HG02678 (cell line): Measurements from ENCODE around the gene MRPL9.

ENCODE experiments used
- ATAC-seq: cut with Tn5 transposase; IDR thresholded peaks from one replicate; pipeline ENCODE4 v1.9.1; 2021; ENCODE audit warnings: mild to moderate bottlenecking, moderate library complexity; ENCODE audit not compliant: unreplicated experiment

The MRPL9 gene

GRCh38 chr1:151762941-151763921 is at the start of gene MRPL9:
Gene MRPL9, minus strand, starts transcription at chr1:151763496. Its CDS starts 17 bp downstream, at chr1:151763479.
- ATAC-seq = peak; percentile 96

DNA sequence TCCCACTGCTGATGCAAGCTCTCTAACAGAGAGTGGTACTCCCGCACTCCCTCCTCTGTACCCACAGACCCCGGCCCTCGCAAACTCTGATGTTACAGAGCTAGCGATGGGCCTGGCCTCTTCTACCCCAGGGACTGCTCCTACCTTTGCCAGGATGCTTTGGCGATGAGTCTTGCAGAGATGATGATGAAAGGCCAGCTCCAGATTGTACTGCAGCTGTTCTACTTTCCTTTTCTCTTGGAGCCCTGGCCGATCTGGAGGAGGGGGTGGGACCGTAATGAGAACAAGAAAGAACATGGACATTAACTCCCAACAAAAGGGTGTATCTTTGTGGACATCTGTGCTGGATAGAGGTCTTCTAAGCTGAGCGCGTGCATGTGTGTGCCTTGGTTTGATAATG is 47.9 kb upstream of the MRPL9 start:
- ATAC-seq = no peak

GRCh38 chr1:151809985-151810556 is 46.8 kb upstream of the MRPL9 start:
- ATAC-seq = no peak

DNA sequence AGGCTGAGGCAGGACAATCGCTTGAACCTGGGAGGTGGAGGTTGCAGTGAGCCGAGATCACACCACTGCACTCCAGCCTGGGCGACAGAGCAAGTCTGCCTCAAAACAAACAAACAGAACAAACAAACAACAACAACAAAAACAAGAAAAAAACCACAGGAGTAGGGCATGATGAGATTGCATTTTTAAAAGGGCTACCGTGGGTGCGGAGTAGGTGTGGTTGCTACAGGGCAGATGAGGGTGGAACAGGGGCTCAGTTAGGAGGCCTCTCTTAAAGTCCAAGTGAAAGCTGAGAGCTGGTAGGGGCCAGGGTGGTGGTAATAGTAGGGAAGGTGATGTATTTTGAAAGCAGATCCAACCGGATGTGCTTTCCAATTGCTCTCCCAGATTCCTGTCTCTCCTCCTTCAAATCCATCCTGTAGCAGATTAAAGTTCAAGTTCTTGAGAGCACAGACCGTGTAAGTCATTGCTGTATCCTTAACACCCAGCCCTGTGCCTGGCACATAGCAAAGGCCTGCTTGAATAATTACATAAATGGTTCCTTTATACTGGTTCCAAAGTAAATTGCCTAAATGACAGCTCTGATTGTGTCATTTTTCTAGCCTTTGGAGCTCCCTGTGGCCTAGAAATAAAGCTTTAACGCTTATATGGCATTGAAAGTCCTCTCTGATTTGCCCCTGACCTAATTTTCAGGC is 46.1 kb upstream of the MRPL9 start:
- no peak for ATAC-seq

DNA sequence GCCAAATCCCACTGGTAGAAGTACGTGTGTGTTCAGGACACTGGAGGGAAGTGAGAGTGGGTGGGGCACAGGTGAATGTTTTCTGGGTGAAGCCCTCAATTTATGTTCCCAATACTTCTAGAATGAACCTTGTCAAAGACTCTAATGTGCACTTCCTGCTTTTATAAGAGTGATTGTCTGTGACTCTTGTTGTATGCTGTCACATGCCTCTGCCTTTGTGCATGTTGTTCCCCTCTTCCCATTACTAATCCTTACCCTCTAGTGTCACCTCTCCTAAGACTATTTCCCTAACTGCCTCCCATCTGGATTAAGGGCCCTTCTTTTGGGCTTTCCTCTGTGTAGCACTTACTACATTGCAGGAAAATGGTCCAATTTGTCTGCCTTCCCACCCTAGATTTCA is 44.5 kb upstream of the MRPL9 start:
- ATAC-seq = no peak

DNA sequence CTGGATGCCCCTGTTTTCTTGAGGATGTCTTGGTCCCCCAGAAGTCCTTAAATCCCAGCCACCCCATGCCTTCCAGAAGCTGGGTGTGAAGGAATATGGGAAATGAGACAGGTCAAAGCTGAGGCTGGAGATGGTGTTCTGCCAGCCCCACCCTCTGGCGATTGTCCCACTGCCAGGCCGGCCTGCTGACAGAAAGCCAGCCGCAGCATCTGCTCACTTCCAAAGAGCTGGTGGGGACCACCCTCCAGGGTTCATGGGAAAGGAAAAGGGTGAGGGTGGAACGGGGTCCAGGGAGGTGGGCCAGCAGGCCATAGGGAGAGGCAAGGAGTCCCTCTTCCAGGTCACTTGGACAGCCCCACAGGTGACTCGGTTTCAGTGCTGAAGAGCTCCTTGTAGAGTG is 43.8 kb upstream of the MRPL9 start:
- ATAC-seq = no peak

GRCh38 chr1:151806170-151806569 is 42.9 kb upstream of the MRPL9 start:
- ATAC-seq = no peak

DNA sequence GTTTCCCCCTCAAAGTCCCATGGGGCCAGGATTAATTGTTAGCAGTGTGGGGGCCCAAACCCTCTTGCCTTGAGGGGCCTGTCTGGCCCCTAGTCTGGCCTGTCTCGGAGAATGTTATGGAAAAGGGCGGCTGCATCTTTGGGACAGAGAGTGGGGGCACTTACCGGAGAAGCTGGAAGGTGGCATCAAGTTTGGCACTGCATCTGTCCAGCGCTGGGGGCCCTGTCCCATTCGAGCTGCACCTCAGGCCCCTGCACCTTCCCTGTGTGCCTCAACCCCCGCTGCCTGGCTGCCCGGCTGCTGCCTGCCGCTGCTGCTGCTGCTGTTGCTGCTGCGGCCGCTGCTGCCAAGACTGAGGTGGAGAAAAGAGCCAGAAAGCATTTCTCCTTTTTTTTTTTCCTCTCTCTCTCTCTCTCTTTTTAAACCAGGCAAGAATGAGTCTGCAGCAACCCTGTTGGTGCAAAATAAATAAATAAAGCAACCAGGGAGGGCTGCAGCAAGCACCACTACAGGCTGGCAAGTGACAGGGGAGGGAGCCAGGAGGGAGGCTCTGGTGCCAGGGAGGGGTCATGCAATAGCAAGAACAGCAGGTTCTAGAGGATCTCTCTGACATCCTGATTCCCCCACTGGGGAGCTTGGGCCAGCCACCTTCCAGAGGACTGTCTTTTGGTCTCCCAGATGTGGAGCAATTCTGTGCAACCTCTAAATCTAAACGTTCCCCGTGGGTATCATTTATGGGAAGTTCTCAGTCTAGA is 41.9 kb upstream of the MRPL9 start, which contains the start of gene LINGO4:
LINGO4 (minus strand) TSS at position 354 of the 755 bp plus-strand sequence. CDS start 2,715 bp downstream, outside the sequence.
- ATAC-seq = no peak

DNA sequence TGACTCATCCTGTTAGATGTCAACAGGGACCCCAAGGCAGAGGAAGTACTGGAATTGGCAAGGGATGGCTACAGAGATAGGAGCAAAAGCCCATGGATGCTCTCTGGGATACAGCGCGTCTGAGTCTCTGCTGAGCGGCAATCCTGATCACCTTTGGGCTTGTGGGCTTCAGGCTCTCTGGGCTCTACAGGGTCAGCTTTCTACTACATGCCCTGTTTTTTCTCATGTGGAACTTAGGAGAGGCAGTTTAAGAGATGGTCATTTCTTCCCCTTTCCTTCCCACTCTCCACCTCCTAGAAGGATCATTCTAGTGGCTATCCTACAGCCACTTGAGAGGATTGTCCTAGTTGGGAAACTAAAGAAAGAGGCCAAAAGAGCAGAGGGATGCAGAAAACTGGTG is 40.6 kb upstream of the MRPL9 start:
- no peak for ATAC-seq

- no peak for ATAC-seq
Measured at GRCh38 chr1:151803164-151803563, 39.9 kb upstream of the MRPL9 start.

DNA sequence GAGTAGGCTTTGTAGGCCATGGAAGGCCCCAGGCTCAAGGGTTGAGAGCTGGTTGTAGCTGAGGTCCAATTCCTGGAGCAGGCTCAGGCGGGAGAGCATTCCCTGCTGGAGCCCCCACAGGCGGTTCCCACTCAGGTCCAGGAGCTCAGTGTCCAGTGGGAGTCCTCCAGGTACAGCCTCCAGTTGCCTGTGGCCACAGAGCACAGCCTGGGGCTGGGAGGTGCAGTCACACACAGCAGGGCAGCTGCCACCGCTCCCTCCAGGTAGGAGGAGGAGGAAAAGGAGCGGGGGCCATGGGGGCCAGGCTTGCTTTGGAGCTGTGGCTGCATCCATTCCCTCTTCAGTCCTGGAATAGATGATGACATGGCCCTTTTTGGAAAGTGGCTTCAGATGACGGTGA is 39.1 kb upstream of the MRPL9 start:
- no peak for ATAC-seq

DNA sequence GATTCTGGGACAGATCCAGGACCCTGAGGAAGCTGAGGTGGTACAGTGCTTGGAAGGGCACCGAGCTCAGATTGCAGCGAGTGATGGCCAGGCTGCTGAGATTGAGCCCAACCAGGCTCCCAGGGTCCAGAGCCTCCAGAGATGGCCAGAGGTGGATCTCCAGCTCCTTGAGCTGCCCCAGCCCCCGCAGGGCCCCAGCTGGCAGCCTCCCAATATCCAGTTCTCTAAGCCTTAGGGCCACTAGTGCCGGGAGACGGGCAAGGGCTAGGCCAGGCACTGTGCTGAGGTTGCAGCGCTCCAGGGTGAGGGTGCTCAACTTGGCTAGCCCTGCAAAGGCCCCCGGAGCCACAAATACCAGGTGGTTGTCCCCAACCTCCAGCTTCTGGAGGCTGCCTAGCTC is 38.5 kb upstream of the MRPL9 start:
- ATAC-seq = no peak

DNA sequence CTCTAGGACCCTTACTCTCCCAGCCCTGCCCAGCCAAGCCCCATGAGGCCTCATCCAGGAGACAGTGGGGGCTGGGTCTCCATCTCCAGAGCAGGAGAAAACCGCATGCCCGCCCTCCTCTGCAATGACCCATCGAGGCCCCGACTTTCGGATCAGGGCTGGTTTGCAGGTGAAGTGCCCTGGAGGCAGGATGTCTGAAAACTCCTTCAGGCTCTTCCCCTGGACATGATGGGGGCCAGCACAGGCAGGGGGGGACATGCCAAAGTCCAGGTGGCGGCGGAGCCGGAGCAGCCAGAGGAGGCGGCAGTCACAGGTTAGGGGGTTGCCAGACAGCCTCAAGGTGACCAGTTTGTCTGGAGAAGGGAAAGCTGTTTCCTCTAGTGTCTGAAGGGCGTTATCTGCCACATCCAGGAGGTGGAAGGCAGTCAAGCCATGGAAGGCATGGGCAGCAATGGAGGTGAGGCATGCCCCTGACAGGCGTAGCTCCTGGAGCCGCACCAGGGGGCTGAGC is 38.1 kb upstream of the MRPL9 start:
- no peak for ATAC-seq

GRCh38 chr1:151800830-151801229 is 37.5 kb upstream of the MRPL9 start:
- ATAC-seq = no peak

DNA sequence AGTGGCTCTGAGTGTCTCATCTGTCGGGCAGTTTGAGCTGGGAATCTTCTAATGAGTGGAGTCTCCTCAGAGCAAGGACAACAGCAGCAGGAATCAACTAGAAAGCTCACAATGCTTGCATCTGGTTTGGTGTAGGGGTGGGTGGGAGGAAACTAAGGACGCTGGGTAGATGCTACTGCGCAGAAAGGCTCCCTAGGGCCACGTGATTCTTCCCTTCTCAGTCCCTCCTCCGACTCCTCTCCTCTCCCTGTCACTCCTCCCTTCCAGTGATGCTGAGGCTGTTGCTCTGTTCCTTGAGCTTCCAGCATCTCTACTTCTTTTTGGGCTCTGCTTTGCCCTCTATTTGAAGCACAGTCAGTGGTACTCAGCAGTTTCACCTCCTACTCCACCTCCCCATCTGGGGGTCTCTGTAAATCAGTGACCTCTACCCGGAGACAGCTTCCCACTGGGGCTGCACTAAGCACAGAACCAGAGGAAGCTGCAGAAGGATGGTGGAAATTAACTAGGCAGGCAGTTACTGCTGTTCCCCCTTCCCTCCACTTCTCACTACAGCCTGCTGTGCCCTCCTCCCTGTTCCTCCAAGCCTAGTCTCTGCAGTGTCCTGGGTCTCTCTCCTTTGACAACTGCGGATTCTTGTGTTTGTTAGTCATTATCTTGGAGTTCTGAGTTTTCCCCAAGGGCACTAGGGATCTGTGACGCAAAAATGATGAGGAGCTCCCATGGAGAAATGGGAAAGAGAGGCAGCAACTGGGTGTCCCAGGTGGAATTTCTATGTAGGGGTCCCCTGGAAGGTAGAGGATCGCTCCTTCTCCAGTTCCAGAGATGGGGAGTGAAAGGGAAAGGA is 36.1 kb upstream of the MRPL9 start:
- no peak for ATAC-seq

DNA sequence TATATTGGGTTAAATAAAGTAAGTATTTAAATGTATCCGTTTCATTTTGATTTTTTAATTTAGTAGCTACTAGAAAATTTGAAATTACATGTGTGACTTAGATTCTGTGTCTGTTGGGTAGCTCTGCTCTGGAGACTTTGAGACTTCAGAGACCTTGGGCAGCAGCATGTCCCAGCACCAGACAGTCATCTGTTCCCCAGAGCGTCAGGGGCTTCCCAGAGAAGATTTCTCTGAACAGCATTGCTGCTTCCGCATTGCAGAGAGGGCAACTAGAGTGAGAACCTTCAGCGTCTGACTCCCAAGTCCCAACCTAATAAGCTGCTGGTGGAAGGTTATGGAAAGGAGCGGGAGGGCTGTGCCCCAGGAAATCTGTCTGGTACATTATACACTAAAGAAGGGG is 35.3 kb upstream of the MRPL9 start:
- ATAC-seq = no peak

DNA sequence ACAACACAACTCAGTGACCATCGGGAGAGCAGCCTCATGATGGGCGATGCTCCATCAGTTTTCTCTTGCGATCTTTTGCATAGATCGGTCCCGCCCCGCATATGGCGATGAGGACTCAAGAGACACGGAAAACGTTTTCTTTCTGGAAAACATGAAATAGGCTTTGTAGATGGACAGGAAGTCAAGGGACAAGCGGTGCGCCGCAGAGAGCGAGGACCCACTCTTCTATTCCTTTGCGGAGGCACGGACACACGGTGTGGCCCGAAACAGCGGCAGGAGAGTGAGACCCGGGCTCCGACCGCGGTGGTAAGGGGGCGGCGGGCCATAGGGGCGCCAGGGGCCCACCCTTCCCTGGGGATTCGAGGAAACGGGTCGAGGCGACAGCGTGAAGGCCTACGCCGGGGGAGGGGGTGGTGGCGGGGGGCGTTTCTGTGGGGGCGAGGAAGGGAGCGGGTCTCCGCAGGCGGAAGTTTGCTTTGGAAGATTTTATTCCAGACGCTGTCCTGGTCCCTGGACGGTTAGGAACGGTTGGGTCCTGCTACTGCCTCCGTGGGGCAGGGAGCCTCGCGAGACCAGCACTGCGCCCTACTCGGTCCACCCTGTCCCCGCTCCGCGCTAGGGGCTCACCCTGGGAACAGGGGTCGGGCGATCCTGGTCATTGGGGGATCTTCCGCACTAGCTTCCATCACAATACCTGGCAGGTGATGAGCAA is 27.8 kb upstream of the MRPL9 start:
- ATAC-seq = no peak

GRCh38 chr1:151790071-151790939 is 27.0 kb upstream of the MRPL9 start, which contains the start of gene TDRKH:
Gene TDRKH, minus strand, starts transcription at chr1:151790500. Its CDS starts 7,478 bp downstream, at chr1:151783022.
- peak; percentile 94 for ATAC-seq
